Stimulated activated CD4-positive, alpha-beta T cell treated with anti-CD3 and anti-CD28 coated beads, Interleukin-15, amount 100 ng/mL, for 48 hours (primary cell): ENCODE data around the gene FAAP100.

ENCODE experiments used
- DNase-seq, 2 donors: peaks; one replicate each; pipeline ENCODE4 v3.0.0-alpha.2; 2020; ENCODE audit warnings: low read depth in 2 of 2

Gene FAAP100

DNA sequence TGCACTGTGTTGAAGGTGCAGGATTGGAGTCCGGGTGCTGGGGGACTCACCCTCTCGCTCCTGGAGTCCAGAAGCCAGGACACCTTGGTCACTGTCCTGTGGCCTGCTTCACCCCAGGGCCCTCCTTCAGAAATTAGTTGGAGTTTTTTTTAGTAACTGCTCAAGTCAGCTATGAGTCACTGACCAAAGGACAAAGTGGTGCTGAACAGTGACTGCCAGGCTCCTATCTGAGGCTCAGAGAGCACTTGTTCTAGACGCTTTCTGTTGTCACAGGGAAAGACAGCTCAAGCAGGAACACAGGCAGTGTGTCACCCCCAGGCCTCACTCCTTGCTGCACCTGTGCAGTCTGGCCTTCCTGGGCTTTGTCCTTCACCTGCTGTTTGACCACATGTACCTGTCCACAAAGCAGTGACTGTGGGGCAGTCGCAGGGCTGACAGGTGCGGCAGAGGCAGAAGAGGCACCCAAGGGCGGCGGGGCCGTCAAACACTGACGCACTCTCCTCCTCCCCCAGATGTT lies 4.1 kb upstream of the FAAP100 start:
- DNase-seq: no peak

DNA sequence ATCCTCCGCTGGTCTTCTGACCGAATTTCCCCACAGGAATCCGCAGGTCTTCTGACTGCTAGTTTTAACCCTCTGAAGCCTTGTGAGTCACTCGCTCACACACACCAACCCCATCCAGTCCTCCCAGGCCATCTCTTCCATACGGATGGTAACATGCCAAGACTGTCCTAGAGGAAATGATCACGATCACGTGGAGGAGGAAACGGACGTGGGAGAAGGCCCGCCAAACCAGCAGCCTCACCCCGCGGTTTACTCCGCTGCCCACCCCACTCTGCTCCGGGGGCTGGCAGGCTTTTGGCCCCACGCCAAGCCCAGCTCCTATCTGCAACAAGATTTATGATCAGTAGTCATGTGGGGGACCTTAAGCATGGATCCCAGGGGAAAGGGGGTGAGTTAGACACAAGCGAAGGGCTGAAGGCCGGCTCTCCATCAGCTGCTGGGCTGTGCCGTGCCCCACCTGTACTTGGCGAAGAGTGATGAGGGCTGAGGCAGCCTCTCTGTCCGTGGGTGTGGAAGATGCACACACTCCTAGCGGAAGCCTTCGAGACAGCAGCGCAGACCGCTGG lies 1.5 kb upstream of the FAAP100 start:
- DNase-seq: no peak

DNA sequence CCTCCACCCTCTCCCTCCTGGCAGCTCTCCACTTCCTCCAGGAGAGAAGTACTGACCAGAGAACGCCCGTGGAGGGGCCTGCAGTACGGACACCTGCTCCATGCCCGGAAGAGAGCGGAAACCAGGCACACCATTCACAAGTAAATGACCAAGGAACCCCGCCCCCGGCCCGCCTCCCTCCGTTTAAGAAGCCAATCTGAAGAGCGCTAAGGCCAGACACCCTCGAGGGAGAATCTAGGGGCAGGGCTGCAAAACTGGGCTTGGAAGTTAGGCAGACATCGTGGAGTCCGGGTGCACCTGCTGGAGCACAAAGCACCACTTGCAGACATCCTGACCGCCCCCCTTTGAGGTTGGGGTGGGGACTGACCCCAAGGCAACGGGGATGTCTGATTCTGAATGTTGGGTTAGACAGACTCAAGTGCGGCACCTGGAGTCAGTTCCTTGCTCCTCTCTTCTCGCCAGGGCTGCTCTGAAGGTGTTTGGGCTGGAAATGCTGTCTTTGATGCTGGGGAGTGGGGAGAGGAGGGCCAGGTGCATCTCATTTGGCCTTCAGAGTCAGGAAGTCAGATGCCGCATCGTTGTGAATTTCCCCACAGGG lies 964 bp upstream of the FAAP100 start:
- DNase-seq: peak; percentile 62 to 72

DNA sequence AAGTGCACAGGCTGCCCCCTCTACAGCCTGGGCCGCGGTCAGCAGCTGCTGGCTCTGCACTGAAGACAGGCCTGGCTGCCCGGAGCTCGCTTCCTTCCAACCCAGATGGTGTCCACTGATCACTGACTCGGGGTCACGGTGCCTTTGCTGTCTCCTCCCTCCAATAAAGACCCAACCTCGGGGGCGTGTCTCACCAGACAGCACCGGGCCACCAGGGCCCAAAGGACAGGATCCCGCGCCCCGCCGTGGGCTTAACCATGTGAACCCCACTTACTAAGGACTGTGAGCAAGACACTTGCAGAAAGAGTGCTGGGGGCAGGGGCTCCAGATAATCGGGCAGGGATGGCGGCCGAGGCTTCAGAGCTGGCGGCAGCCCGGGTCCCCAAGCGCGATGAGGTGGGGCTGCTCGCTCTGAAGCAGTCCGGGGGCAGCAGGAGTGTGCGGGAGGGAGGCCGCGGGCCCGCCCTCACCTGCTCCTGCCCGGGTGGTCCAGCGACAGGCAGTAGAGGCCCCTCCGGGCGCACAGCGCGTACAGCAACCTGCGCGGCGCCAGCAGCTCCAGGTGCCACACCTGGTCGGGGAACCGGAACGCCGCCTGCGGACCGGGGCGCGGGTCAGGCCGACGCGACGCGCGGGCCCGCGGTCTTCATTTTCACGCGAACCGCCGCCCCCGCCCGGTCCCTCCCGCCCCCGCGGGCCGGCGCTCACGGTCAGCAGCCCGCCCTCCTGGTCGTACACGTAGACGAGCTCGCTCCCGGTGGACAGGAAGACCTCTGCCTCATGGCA lies 502 bp downstream of the FAAP100 start:
- DNase-seq: no peak

DNA sequence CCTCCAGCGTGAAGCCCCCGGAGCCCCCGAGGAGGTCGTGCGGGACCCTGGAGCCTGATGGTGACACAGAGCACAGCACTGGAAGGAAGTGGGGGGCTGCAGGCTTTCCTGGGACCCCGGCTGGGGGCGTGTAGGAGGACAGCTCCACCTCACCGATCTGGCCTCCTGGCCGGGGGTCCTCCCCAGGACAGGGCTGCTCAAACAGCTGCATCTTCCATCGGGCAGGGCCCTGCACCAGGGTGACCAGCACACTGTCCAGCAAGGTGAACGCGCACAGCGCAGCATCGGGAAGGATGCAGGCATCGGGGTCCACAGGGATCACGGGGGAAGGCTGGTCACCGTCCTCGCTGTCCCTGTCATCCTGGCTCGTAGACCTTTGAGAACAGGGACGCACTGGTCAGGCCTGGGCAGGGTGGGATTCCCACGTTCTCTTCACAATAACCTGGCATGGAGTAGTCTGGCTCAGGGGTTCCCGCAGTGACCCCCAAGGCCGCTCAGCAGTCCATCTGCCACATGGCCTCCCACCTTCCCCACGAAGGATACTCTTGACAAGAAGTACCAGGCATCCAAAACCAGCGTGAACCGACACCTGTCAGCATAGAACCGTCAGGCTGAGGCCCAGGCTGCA lies 1.2 kb downstream of the FAAP100 start:
- DNase-seq: no peak

DNA sequence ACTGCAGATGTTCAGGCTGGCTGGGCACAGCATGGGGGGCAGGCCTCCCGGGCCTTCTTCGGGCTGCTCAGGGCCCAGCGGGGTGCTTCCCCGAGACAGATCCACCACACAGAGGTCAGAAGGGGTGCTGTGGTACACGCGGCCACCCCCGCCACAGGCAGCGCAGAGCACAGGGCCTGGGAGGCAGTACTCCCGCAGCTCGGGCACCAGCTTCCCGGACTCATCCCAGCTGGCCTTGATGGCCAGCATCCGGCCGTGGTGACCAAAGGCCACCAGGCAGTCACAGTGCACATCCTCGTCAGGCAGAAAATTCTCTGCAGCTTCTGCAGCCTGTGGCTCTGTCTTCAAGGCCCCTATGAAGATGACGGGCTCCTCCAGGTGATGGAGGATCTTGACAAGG lies 1.9 kb downstream of the FAAP100 start:
- no peak for DNase-seq

DNA sequence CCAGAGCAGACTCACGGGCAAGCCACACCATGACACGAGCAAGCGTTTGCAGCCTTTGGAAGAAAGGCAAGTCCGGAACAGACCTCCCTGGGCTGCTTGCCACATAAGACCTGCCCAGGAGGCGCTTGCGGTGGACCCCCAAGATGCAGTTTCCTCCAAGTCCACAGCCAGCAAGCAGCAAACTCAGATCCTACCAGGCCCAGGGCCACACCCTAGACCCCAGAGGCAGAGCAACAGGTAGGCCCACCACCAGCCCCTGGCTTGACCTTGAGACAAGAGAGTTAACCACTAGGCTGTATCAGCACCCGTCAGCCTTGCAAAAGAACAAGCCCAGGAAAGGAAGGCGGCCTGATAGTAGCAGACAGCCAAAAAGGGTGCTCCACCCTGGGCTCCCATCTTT lies 2.3 kb downstream of the FAAP100 start:
- DNase-seq: no peak

DNA sequence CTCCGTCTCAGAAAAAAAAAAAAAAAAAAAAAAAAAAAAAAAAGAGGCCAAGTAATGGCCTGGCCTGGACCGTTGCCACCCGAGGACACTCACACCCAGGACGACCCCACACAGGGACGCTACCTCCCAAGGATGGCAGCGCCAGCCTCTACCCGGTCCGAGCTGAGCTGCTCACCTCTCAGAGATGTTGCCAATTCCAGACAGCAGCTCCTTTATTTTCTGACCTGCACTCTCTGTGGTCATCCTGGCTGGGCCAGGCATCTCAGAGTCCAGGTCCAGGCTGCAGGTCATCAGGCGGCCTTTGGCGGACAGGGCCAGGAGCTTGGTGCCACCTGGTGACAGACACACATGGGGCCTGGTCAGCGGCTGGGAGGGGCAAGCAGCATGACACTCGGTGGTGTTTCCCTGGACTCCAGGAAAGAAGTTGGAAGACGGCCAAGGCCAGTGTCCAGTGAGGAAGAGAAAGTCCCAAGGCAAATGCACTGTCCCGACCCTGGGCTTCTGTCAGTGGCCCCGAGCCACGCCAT lies 3.1 kb downstream of the FAAP100 start:
- DNase-seq: no peak

DNA sequence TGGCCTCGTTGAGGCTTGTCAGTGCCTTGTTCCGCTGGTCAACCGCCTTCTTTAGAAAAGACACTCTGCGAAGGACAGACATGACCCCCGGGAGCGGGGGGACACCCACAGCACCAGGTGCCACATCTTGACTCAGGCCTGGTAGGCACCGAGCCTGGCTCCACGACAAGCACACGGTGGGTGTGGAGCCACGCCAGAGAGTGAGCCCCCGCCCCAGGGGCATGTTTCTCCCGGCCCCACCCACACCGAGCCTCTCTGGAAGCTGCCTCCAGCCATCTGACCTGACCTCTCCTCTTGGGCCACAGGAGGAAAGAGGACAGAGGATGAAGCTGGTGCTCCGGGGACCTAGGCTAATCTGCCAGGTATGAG lies 4.6 kb downstream of the FAAP100 start:
- no peak for DNase-seq

DNA sequence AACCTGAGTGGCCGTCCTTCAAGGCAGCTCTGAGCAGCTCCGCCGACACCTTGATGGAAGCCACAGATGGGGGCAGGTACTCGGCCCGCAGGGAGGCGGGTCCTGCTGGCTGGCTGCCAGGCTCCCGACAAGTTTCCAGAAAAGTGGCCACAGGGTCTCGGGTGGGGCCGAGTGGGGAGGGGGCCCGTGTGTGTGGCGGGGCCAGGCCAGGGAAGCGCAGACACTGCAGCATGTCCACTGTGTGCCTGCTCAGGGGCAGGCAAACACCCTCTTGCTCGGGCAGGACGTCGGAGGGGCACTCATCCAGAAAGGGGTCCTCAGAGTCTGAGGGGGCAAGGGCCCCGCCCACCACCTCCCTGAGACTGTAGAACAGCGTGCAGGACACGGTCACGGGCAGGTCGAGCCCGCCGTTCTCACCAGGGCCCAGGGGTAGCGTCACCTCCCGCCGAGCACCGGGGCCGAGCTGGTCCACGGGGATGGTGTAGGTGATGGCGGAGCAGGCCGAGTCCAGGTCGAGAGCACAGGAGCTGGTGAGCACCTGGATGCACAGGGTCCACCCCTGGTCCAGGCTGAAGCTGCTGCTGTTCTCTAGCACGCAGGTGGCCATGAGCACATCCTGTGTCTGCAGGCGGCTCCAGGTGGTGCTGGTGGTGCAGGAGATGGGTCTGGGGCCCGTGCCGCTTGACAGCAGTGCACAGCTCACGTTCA lies 5.1 kb downstream of the FAAP100 start:
- no peak for DNase-seq

DNA sequence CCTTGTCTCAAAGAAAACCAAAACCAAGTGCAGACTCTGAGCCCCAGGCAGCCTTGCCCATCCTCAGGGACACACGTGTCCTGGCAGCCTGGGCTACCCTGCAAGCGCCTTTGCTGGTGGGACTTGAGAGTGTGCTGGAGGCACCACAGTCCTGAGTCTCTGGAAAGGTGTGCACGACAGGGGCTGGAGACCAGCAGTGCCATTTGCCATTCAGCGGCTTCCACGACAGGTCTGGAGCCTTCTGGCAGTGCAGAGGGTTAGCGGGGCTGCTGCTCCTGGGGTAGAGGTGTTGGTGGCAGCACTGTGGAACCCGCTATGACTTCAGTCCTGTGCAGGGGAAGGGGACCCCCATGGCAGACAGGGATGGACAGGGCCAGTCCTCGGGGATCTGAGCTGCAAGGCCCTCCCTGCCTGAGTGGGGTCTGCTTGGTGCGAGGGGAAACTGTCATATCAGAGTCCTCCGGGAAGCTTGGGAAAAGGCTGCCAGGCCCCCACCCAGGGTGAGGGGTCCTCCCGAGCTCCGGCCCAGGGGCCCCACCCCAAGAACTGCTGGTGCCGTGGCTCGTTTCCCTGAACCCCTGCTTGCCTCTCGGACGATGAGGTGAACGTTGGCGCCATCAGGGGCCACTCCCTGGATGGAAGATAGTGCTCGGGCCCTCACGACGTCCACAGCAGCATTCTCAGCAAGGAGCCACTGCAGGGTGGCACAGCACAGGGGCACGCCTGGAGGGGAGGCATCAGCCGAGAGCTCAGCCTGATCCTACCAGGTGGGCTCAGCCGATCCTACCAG lies 6.8 kb downstream of the FAAP100 start:
- DNase-seq: no peak

DNA sequence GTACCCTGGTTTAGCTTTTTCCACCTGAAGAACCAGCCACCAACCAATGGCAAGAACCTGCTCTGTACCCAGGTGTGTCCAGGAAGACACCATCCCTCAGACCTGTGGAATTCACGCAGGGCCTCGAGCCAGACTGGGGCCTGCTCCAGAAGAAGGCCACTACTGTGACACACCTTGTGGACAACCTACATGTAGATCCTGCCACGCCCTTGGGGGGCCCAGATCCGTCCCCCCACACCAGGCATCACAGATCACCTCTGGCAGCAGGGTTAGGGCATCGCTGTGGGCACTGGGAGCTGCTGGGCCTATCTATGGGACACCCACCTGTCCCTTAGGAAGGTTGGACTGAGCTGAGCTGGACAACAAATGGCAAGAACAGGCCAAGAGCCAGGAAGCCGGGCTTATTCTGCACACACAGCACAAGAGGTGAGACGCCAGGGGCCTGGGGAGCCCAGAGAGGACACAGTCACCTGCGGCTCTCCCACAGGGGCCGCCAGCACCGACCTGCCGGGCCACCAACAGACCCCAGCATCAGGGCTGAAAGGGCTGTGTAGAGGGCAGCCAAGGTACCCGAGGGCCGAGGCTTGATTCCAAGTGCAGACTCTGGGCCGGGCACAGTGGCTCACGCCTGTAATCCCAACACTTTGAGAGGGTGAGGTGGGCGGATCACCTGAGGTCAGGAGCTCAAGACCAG lies 7.7 kb downstream of the FAAP100 start:
- no peak for DNase-seq

DNA sequence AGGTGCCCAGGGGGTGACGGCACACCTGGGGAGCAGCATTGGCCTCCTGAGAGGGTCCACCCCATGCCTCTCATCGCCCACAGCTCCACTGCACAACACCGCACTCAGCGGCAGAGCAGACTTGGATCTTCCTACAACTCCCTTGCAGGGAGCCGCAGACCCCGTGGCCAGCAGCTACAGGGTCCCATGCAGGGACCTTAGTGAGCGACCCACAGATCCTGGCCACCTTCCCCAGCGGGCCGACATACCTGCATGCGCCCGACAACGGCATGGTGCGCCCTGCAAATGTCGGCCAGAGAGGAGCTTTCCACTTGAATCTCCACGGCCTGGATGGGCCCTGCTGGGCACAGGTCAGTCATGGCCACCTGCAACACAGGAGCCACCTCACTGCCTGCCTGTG lies 8.4 kb downstream of the FAAP100 start:
- DNase-seq: no peak

DNA sequence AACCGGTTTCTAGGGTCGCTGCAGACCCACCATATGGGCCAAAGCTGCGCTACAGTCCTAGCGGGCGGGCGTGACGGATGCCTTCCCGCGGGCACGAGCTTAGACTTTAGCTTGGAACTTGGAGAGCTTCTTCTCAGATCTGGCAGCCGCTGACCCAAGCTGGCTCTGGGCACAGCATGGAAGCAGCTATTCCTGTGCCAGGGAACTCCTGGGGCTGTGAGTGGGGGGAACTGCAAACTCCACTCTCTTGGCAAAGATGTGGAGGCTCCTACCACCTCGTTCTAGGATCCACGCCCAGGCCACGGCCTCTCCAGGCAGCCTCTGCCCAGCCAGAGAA lies 8.8 kb downstream of the FAAP100 start:
- no peak for DNase-seq

DNA sequence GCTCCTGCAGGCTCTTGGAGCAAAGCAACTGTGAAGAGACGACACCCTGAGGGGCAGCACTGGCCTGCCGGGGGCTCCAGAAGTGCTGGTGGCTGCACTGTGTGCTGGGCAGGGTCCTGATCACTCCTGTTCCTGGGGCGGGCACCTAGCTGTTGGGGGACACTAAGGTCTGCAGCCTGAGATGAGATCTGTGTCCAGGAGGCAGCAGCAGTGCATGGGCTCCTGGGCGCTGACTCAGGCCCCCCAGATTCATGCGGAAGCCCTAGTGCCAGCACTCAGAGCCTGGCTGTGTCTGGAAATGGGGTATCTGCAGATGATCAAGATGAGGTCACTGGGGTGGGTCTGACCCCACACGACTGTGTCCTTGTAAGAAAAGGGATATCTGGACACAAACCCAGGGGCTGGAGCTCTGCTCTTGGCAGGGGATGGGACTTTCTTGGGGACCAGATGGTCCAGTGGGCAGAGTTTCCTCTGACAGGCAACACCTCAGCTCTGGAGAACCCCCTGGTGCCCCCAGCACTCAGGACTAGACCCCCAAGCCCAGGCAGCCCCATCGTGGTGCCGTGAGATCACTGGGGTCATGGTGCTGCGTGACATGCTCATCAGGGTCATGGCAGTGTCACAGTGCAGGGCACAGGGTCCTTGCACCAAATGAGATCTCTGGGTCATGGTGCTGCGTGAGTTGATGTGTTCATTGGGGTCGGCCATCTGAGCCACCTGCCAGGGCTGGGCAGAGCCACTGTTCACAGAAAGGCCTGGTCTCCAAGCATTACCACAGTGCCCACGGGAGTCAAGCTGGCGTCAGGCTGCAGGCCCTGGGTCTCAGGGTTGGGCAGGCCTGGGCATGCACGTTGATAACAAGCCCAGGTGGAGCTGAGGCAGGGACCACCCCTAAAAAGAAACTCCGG lies 9.5 kb downstream of the FAAP100 start:
- DNase-seq: no peak

DNA sequence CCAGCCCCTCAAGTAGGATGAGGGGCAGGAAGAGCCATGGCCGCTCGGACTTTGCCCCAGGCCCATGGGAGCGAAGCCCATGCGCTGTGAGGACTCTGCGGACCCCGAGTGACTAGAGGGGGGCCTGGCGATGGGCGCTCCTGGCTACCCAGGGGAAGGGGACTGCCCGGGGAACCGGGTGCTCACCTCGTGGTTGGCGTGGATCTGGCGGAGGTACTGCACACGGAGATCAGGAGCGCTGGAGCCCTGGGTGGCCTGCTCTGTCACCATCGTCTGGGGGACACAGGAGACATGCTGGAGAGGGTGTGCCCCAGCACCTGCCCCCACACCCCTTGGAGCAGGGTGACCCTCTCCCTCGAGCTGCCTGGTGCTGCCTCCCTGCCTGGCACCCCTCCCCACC lies 11.0 kb downstream of the FAAP100 start:
- no peak for DNase-seq

DNA sequence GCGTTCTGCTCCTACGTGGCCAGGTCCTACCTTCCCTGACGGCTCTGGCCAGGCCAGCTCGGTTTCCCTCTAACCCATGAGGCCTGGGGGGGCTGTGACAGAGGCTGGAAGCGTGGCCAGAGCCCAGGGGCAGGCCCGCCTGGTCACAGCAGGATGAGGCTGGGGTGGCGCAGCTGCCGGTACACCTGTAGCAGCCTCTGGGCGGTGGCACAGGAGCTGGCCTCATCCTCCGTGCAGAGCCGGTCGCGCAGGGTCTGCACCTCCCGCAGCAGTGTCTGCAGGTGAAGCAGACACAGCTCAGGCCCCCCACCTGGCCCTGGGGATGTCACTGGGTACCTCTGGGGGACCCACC lies 11.5 kb downstream of the FAAP100 start:
- no peak for DNase-seq

DNA sequence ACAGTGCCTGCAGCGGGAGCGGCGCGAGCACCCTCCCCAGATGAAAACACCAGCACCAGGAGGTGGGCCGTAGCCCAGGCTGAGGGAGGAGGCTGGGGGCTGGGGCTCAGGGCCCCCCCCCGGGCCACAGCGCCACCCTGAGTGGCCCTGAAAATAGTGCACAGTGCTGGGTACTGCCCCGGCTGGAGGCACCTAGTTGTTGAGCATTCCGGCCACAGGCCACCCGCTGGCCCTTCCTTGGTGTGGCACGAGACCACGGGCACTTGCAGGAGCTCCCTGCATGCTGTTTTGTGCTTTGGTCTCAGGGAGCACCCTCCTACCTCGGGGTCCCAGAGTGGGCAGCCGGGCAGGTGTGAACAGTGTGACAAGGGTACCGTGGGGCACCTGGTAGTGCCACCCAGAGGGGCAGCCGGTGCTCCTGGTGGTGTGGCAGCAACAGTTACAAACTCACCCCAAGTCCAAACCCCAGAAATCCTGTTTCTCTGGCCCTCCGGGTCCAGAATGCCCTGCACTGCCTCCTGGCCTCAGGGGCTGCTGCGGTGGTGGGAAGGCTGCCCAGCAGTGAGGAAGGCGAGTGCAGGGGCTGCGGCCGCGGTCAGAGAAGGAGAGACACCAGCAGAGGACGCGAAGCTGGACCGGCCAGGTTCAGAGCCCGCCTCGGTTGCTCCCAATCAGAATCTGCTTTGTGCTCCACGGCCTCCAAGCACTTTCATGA lies 12.0 kb downstream of the FAAP100 start:
- DNase-seq: no peak

DNA sequence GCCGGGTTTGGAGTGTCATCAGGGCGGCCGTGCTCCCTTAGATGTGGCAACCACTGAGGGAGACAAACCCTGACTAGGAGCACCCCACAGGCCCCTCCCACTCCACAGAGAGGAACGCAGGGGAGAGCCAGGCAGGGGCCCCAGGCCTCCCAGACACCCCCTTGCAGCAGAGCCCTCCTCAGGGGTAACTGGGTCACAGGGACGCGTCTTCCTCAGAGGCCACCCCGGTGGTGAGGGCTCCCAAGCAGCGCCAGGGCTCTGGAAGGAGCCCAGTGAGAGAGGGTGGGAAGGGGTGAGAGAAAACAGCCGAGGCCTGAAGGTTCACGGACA lies 12.6 kb downstream of the FAAP100 start:
- no peak for DNase-seq
